GM12878 (cell line): ENCODE measurements around the gene EPN3. TPM values are rescaled to one million over a fixed set of nuclear protein-coding genes. Genes with fewer than 3 reads are reported as not detected.

ENCODE experiments used
- ATAC-seq: fragments of 200-7000 bp; cut with Tn5 transposase; 3 replicates; pipeline ENCODE4 v1.9.1; 2020; ENCODE audit warnings: mild to moderate bottlenecking, moderate library complexity
- BruUV-seq: library from RNA; stranded (reverse); fragments of 400-500 nt; replicated peaks from 2 replicates; lab custom pipeline; 2021; lab: Mats Ljungman, UMichigan
- CTCF ChIA-PET: fragments of 300-600 bp; sonication (Branson Sonifier 250); formaldehyde crosslinking; extraction: SDS; loops from one replicate; lab custom pipeline; 2021; ENCODE audit warnings: inconsistent platforms; lab: Yijun Ruan, JAX
- POLR2A ChIA-PET: fragments of 350-600 bp; formaldehyde crosslinking; extraction: SDS; loops from one replicate; lab custom pipeline; 2021; ENCODE audit warnings: inconsistent platforms; lab: Charles Lee
- RAD21 ChIA-PET: fragments of 300-600 bp; sonication (Branson Sonifier 250); formaldehyde crosslinking; loops from one replicate; lab custom pipeline; 2023; ENCODE audit warnings: antibody characterized with exemption; ENCODE audit not compliant: unreplicated experiment; lab: Charles Lee
- SMC1A ChIA-PET: fragments of 300-600 bp; sonication (Branson Sonifier 250); formaldehyde crosslinking; loops from one replicate; lab custom pipeline; 2023; ENCODE audit not compliant: unreplicated experiment, uncharacterized antibody; lab: Charles Lee
- DNase-seq: peaks from one replicate; pipeline ENCODE4 v3.0.0-alpha.2; 2011; ENCODE audit warnings: low read depth, low spot score
- FAIRE-seq: peaks from 3 replicates; lab custom pipeline; 2011; peaks lifted over from hg19 to GRCh38; lab: Jason Lieb, UNC
- H2AFZ ChIP-seq: 2 replicates; pipeline ENCODE4 v1.6.0; 2011; ENCODE audit warnings: low read depth, low read length, control low read depth; ENCODE audit not compliant: control insufficient read depth
- H3K27ac ChIP-seq: 2 replicates; pipeline ENCODE4 v1.5.1; 2011; ENCODE audit warnings: control low read depth; ENCODE audit not compliant: control insufficient read depth, insufficient read depth
- H3K27me3 ChIP-seq, 2 experiments: replicated peaks in 1 of 2; 2 replicates each; pipeline versions ENCODE4 v1.6.0 to v1.6.1; 2011; ENCODE audit warnings: low read length in 1 of 2; ENCODE audit not compliant: control insufficient read depth in 2 of 2, insufficient read depth in 2 of 2
- H3K36me3 ChIP-seq, 2 experiments: 2 replicates each; pipeline ENCODE4 v1.5.1; 2011; ENCODE audit warnings: low read length in 1 of 2; ENCODE audit not compliant: control insufficient read depth in 2 of 2, insufficient read depth in 2 of 2
- H3K4me1 ChIP-seq: 2 replicates; pipeline ENCODE4 v1.6.1; 2011; ENCODE audit warnings: mild to moderate bottlenecking, low read length, moderate library complexity, mixed read lengths; ENCODE audit not compliant: control insufficient read depth, insufficient read depth
- H3K4me2 ChIP-seq: 2 replicates; pipeline ENCODE4 v1.6.0; 2011; ENCODE audit warnings: control low read depth; ENCODE audit not compliant: control insufficient read depth, insufficient read depth
- H3K4me3 ChIP-seq: fragments of 200-600 bp; sonication (generic); 2 replicates; pipeline ENCODE4 v1.5.1; 2016
- H3K79me2 ChIP-seq: 2 replicates; pipeline ENCODE4 v1.6.0; 2011; ENCODE audit warnings: low read length; ENCODE audit not compliant: control insufficient read depth, insufficient read depth
- H3K9ac ChIP-seq: 2 replicates; pipeline ENCODE4 v1.8.0; 2011; ENCODE audit warnings: low read length, control low read depth, mixed read lengths; ENCODE audit not compliant: control insufficient read depth, insufficient read depth
- H3K9me3 ChIP-seq: replicated peaks from 3 replicates; pipeline ENCODE4 v1.5.1; 2011; ENCODE audit warnings: mild to moderate bottlenecking, low read length; ENCODE audit not compliant: control insufficient read depth, insufficient read depth
- H4K20me1 ChIP-seq: 2 replicates; pipeline ENCODE4 v1.6.0; 2011; ENCODE audit not compliant: control insufficient read depth, insufficient read depth
- NFIC ChIP-seq: IDR thresholded peaks from 2 replicates; pipeline ENCODE4 v1.6.1; 2012; ENCODE audit warnings: low read depth, mild to moderate bottlenecking, inconsistent platforms, low read length, moderate library complexity
- USF1 ChIP-seq: IDR thresholded peaks from 2 replicates; pipeline ENCODE4 v1.6.1; 2011; ENCODE audit warnings: borderline replicate concordance, low read depth, mild to moderate bottlenecking, moderate library complexity, mixed read lengths, low read length; ENCODE audit not compliant: insufficient read depth; ENCODE audit errors: extremely low read length
- WGBS: methylation state at CpG from one replicate; pipeline ENCODE4 v1.1.6; 2016; ENCODE audit warnings: low lambda C conversion rate; ENCODE audit not compliant: insufficient replicate concordance, insufficient coverage; ENCODE audit errors: missing lambda C conversion rate; 5-methylcytosine and 5-hydroxymethylcytosine counted together
- in situ Hi-C: fragments of 300-500 bp; cut with MboI; formaldehyde crosslinking; loops from 9 replicates; pipeline ENCODE4 v1.14.3; 2018; ENCODE audit warnings: mixed read lengths
- intact Hi-C: fragments of 100-400 bp; cut with micrococcal nuclease; formaldehyde crosslinking; loops from one replicate; pipeline ENCODE4 v1.14.2; 2022; ENCODE audit not compliant: unreplicated experiment
- polyA plus RNA-seq, 11 experiments: library from polyadenylated mRNA; depleted of rRNA in 4 of 11; unstranded in 6 of 11; stranded (reverse) in 5 of 11; fragments of >200 nt; fragmentation: Nextera tagmentation in 4 of 11; fragmentation: Illumina TruSeq in 1 of 11; extraction: Ambion mirVana in 4 of 11; extraction: Trizol in 1 of 11; gene quantifications; 1 replicate in 1 of 11; 2 replicates in 10 of 11; pipeline versions ENCODE4 v1.2.1 to v1.2.3, GENCODE V29; 2011 to 2016; ENCODE audit warnings: inconsistent platforms in 2 of 11, missing spikeins in 2 of 11, low read depth in 1 of 11
- total RNA-seq, 4 experiments: library from RNA; depleted of rRNA in 3 of 4; stranded (reverse); fragments of >200 nt in 3 of 4; fragmentation: Illumina TruSeq in 1 of 4; extraction: Trizol in 1 of 4; gene quantifications; 2 replicates each; pipeline versions ENCODE4 v1.2.1 to v1.2.3, GENCODE V29; 2013 to 2021
- TF ChIP-seq, protein P1 (sequence below), 3 experiments: IDR thresholded peaks in 2 of 3; conservative IDR thresholded peaks in 1 of 3; 2 replicates each; pipeline ENCODE4 v1.5.1; 2011; ENCODE audit warnings: low read depth in 3 of 3, low read length in 3 of 3, mild to moderate bottlenecking in 3 of 3, control low read depth in 2 of 3, moderate library complexity in 2 of 3, inconsistent platforms in 1 of 3, mixed read lengths in 1 of 3; ENCODE audit not compliant: control insufficient read depth in 2 of 3, insufficient read depth in 1 of 3; ENCODE audit errors: extremely low read depth in 1 of 3

Gene EPN3
- total and polyA plus RNA-seq, 10 of the 15 experiments (the other 5 are each of a cell fraction or from before 2014, with no cell fraction given) = 0.04 to 0.07 TPM; not detected in 8

DNA sequence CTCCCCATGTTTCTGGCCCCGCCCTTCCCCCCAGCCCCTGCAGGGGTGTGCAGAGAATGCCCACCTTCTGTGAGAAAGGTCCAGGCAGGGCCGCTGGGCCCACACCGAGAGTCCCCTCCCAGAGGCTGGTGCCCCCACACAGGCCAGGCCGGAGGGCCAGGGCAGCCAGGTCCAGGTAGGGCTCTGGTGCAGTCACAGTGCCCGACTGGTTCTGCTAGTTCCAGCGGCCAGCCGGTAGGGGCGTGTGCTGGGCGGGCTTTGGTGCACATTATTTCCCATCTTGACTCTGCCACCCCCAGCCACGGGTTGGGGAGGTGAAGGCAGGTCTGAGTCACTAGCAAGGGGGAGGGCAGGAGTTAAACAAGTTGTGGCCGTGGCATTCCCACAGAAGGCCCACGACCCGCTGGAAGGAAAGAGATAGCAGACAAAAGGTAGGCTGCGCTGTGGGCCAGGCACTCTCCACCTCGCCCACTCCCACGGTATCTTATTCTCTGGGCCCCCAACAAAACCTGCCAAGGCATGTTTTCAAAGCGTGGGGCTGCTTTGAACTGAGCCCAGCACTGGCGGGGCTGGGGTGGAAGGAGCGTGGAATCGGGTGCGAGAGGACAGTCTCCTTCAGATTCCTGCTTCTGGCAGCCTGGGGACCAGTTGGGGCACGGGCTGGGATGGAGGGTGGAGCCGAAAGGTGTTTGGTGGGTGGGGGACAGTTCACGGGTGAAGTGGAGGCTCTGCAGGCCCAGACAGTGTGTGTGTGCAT lies 1.9 kb downstream of the EPN3 start:
- Histone ChIP-seq H3K36me3 (no peaks in the 10 kb centered on the region), H4K20me1 (no peaks in the 10 kb centered on the region), H3K4me3 (no peak overlapping the region), H2AFZ (no peak overlapping the region), H3K9ac (no peak overlapping the region), H3K27me3 (peaks cover 16 to 19% of the 10 kb centered on the region in 2 experiments), H3K4me2 (no peak overlapping the region)
- RAD21 ChIA-PET = no interaction called here
- BruUV-seq = no TSS peak
- DNase-seq = no peak
- CTCF ChIA-PET = no interaction called here
- POLR2A ChIA-PET = interaction anchor here (0.6 kb wide), 1 partner anchor 287 kb away, joined by 3 read pairs; no protein-coding TSS in a partner anchor
- SMC1A ChIA-PET = no interaction called here
- 54% methylated on average over 22 of the region's 24 CpGs for WGBS
- in situ Hi-C loops = no loop called here
- TF ChIP-seq, protein P1, sequence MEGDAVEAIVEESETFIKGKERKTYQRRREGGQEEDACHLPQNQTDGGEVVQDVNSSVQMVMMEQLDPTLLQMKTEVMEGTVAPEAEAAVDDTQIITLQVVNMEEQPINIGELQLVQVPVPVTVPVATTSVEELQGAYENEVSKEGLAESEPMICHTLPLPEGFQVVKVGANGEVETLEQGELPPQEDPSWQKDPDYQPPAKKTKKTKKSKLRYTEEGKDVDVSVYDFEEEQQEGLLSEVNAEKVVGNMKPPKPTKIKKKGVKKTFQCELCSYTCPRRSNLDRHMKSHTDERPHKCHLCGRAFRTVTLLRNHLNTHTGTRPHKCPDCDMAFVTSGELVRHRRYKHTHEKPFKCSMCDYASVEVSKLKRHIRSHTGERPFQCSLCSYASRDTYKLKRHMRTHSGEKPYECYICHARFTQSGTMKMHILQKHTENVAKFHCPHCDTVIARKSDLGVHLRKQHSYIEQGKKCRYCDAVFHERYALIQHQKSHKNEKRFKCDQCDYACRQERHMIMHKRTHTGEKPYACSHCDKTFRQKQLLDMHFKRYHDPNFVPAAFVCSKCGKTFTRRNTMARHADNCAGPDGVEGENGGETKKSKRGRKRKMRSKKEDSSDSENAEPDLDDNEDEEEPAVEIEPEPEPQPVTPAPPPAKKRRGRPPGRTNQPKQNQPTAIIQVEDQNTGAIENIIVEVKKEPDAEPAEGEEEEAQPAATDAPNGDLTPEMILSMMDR (IDR thresholded peaks at IDR 0.05 in 2 of 3, conservative IDR thresholded peaks at IDR 0.05 in 1 of 3; ENCODE audit: control insufficient read depth in 2 of 3, extremely low read depth in 1 of 3, insufficient read depth in 1 of 3, low read depth in 3 of 3, low read length in 3 of 3) = peak in 1 of 3 experiments; percentile 41; a peak in 2 of 6 replicates
- TF ChIP-seq NFIC = no peak
- TF ChIP-seq USF1 = no peak
- TF ChIP-seq, all 136 proteins: peak for 1
- ATAC-seq = peak; percentile 79
- intact Hi-C loops = no loop called here
- no peaks in the 10 kb centered on the region for H3K4me1 ChIP-seq
- no peaks in the 10 kb centered on the region for H3K9me3 ChIP-seq
- H3K79me2 ChIP-seq = no peaks in the 10 kb centered on the region
- no peak for FAIRE-seq
- H3K27ac ChIP-seq = no peak overlapping the region
